Measurements from ENCODE around the gene CDKAL1. TPM values are rescaled to one million over a fixed set of nuclear protein-coding genes. Genes with fewer than 3 reads are reported as not detected.

CDKAL1 gene
- total RNA-seq, 6 experiments from 2014 or later = 9.2 to 14.3 (median 11.9) TPM

DNA sequence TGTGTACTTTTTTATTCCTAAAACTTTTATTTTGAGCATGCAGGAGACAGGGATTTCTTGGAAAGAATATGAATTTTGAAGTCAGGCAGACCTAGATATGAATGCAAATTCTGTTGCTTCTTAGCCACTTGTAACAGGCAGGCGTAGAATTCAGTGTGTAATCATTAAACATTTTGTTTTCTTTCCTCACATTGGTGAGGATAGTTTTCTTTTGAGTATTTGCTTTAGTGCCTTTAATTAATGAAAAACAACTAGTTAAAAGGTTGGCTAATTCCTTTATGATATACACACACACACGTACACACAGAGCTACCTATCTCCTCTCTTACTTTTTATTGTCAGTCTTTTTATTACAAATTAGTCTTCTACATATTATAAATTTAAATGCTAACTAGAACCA lies 342.3 kb downstream of the CDKAL1 start:
- peaks cover under 1% of the 10 kb centered on the region; the same call in 1 of the 2 replicates for H3K36me3 Mint-ChIP-seq (ENCODE audit: low read depth)
- H3K9me3 Mint-ChIP-seq = no peaks in the 10 kb centered on the region
- peak overlapping the region; percentile 86 for H3K27ac Mint-ChIP-seq
- no peak for DNase-seq
- peaks cover 51% of the 10 kb centered on the region for H3K4me1 Mint-ChIP-seq (ENCODE audit: low read depth)
- peak overlapping the region; percentile 58 for H3K4me3 Mint-ChIP-seq
- TF ChIP-seq, protein P1, sequence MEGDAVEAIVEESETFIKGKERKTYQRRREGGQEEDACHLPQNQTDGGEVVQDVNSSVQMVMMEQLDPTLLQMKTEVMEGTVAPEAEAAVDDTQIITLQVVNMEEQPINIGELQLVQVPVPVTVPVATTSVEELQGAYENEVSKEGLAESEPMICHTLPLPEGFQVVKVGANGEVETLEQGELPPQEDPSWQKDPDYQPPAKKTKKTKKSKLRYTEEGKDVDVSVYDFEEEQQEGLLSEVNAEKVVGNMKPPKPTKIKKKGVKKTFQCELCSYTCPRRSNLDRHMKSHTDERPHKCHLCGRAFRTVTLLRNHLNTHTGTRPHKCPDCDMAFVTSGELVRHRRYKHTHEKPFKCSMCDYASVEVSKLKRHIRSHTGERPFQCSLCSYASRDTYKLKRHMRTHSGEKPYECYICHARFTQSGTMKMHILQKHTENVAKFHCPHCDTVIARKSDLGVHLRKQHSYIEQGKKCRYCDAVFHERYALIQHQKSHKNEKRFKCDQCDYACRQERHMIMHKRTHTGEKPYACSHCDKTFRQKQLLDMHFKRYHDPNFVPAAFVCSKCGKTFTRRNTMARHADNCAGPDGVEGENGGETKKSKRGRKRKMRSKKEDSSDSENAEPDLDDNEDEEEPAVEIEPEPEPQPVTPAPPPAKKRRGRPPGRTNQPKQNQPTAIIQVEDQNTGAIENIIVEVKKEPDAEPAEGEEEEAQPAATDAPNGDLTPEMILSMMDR (IDR thresholded peaks at IDR 0.05) = no peak
- H3K27me3 Mint-ChIP-seq (ENCODE audit: insufficient read depth) = no peaks in the 10 kb centered on the region

DNA sequence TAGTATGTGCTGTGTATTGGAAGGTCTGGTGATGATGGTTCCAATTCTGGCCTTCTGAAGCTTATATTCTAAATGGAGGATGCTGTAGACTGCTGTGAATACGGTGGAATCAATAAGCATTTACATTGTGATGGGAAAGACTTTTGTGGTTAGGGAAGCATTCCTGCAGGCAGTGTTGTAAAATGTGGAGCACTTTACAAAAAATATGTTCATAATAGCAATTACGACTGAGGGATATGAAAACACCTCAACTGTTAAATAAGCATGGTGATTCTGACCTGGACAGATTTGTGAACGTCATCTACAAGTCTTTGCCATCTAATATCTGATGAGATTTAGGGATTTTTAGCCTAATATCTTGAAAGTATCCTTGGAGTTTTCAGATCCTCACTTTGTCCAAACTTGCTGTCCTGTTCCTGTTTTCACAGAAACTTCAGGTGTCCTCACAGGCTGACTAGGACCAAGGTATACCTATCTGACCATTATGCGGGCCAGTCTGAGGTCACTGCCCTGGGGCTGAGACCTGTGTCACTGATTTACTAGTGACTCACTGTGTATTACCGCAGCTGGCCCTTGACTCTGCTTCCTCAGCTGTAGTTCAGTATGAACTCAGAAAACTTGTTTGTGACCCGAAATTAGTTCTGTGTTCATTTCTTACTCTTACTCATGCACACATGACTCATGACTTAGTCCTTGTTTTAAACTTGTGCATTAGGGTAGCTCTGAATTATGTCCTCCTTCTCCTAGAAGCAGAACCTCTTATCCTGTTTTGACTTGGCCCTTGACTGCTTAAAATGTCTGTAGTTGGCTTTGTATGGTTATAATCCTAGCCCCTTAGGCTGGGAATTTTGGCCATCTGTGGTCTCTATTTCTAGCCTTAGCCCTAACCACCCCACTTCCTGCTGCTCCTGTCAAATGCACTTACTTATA lies 343.0 kb downstream of the CDKAL1 start:
- Mint-ChIP-seq H3K27me3 (ENCODE audit: insufficient read depth) (no peaks in the 10 kb centered on the region), H3K4me3 (peak overlapping the region; percentile 63), H3K9me3 (no peaks in the 10 kb centered on the region), H3K4me1 (ENCODE audit: low read depth) (peaks cover 51% of the 10 kb centered on the region), H3K36me3 (ENCODE audit: low read depth) (peaks cover 7% of the 10 kb centered on the region), H3K27ac (peak overlapping the region; percentile 86)
- TF ChIP-seq, protein P1 (IDR thresholded peaks at IDR 0.05) = no peak
- peak; percentile 94 for DNase-seq

DNA sequence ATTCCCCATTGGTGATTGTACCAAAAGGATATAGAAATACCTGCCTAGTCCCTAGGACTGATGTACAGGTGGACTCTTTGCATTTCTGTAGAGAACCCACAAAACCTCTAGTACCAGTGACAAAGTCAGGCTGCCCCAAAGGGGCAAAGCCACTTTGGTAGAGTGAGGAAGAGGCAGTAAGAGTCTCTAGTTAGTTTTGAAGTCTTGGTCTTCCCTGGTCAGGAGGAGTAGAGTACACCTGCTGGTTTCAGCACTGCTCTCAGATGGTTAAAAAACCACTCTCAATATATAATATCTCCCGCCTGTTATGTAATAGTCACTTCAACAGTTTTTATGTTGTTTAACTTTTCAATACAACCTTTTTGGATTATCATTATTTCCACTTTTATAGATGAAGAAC lies 344.9 kb downstream of the CDKAL1 start:
- Mint-ChIP-seq H3K4me3 (no peak overlapping the region), H3K36me3 (ENCODE audit: low read depth) (peaks cover 24% of the 10 kb centered on the region), H3K27me3 (ENCODE audit: insufficient read depth) (no peaks in the 10 kb centered on the region), H3K27ac (no peak overlapping the region; the same call in 1 of the 2 replicates), H3K4me1 (ENCODE audit: low read depth) (peaks cover 51% of the 10 kb centered on the region), H3K9me3 (peaks cover 6% of the 10 kb centered on the region)
- TF ChIP-seq, protein P1 (IDR thresholded peaks at IDR 0.05) = no peak
- no peak for DNase-seq

DNA sequence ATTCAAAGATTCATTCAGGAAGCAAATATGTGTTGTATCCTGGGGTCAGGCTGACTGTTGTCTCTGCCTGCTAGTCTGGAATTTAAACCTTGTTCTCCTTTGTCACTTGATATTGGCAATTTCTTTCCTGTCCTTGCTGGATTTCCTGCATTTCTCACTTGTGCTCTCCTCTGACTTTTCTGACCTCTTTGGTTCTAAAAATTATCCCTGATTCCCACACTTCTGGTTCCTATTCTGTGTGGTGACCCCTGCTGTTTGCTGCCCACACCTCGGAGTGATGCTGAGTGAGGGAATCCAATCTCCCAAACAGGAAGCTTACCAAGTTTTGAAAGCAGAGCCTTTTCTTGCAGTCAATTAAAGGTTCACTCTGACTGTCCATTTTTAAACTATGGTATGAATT lies 345.3 kb downstream of the CDKAL1 start:
- DNase-seq = no peak
- Mint-ChIP-seq H3K36me3 (ENCODE audit: low read depth) (peaks cover 29% of the 10 kb centered on the region), H3K4me3 (no peak overlapping the region), H3K27ac (no peak overlapping the region; the same call in 1 of the 2 replicates), H3K4me1 (ENCODE audit: low read depth) (peaks cover 50% of the 10 kb centered on the region), H3K9me3 (peaks cover 10% of the 10 kb centered on the region), H3K27me3 (ENCODE audit: insufficient read depth) (no peaks in the 10 kb centered on the region)
- TF ChIP-seq, protein P1 (IDR thresholded peaks at IDR 0.05) = no peak

DNA sequence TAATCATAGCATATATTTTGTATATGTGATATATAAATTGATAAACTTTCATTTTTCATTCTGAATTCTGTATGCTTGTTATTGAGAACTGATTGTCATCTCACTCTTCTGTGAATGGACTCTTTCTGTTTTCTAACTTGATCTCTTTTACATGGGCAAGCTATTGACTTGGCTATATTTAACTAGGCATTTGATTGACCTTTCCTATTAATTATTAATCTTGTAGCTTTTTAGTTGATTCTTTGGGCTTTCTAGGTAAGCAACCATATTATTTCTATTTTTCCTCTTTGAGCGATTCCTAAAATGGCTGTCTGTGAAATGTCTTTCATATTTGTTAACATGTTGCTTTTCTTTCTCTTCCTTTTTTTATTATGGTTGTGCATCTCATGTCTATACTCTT lies 347.1 kb downstream of the CDKAL1 start:
- no peak for DNase-seq
- peaks cover 32% of the 10 kb centered on the region for H3K4me1 Mint-ChIP-seq (ENCODE audit: low read depth)
- no peak overlapping the region for H3K27ac Mint-ChIP-seq
- H3K36me3 Mint-ChIP-seq (ENCODE audit: low read depth) = peaks cover 46% of the 10 kb centered on the region
- no peaks in the 10 kb centered on the region for H3K27me3 Mint-ChIP-seq (ENCODE audit: insufficient read depth)
- H3K4me3 Mint-ChIP-seq = no peak overlapping the region
- peaks cover 28% of the 10 kb centered on the region for H3K9me3 Mint-ChIP-seq
- TF ChIP-seq, protein P1 (IDR thresholded peaks at IDR 0.05) = no peak
